HG02610 (cell line): ENCODE results near the gene PIGW.

Experiments
- ATAC-seq: cut with Tn5 transposase; IDR thresholded peaks from one replicate; pipeline ENCODE4 v1.9.1; 2021; ENCODE audit warnings: mild to moderate bottlenecking, moderate library complexity; ENCODE audit not compliant: unreplicated experiment

PIGW gene, protein sequence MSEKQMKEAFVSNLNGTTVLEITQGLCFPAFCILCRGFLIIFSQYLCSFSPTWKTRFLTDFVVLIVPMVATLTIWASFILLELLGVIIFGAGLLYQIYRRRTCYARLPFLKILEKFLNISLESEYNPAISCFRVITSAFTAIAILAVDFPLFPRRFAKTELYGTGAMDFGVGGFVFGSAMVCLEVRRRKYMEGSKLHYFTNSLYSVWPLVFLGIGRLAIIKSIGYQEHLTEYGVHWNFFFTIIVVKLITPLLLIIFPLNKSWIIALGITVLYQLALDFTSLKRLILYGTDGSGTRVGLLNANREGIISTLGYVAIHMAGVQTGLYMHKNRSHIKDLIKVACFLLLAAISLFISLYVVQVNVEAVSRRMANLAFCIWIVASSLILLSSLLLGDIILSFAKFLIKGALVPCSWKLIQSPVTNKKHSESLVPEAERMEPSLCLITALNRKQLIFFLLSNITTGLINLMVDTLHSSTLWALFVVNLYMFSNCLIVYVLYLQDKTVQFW

DNA sequence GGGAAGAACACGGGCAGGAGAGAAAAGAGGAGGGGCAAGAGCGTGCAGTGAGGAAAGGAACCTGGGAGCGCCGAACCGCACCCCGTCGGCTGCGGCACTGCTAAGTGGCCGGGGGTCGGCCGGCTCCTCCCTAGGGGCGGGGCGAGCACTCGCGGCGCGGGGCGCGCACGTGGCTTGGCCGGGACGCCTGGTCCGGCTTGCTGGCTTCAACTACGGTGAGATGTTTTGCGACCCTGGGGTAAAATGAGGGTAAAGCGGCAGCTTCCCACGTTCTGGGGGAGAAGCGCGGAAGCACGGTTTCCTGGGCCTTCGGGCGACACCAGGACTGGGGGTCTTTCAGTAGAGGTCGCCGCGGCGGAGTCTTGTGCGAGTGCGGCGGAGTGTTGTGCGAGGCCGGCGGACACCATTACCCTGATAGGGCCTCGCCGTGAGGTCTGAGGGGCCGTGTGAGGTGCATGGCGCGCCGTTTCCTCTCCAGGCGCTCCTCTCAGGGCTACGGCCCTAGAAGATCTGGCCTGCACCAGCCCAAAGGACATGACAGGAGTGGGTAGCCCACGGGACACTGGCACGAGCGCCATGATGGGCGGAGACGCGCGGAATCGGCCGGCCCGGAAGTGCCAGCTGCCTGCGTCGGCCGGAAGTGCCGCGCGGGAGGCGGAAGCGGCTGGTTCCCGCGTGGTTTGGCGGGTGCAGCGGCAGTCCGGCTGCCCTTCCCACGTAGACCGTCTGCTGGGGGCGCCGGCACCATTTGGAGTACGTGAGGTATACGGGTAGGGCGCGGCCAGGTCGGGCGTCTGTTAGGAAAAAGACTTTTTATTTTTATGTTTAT is at the start of gene PIGW, which contains the start of gene MYO19:
PIGW (plus strand) TSS at position 148 of the 829 bp plus-strand sequence. CDS start 2,115 bp downstream, outside the sequence.
MYO19 (minus strand) TSS at position 29 of the 829 bp plus-strand sequence. CDS start 2,330 bp downstream, outside the sequence.
- peak; percentile 77 for ATAC-seq

DNA sequence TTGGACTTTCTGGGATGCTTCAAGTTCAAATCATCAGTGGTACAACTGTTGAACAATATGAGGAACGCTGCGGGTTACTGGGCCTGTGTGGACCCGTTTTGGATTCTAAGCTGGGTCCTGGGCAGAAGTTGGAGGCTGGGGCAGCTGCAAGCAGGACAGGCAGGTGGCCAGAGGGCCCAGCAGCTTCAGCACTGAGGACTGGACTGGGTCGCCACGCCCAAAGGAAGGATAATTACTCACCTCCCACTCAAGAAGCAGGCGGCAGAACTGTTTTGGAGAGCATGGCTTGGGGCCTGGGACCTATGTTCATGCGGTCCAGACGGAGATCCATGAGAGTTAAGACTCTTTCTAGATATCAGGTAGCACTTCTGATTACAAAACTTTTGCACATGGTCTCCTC is 49.8 kb upstream of the PIGW start:
- no peak for ATAC-seq

DNA sequence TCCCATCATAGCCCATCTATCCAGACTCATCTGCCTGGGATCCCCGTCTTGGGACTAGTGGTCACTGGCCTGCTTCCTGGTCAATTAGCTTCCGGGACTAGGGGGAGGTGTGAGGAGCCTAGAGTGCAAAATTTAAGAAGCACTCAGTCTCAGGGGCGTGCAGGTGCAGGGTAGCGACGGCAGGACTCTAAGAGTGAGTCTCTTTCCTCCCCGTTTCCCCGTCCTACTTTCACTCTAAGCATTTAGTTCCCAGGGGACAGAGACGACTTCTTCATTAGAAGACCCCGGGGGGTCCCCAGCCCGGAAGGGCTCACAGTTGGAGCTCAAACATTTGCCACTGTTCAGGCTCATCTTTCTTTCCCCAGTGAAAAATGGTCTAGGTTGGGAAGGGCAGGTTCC is 49.0 kb upstream of the PIGW start:
- no peak for ATAC-seq

DNA sequence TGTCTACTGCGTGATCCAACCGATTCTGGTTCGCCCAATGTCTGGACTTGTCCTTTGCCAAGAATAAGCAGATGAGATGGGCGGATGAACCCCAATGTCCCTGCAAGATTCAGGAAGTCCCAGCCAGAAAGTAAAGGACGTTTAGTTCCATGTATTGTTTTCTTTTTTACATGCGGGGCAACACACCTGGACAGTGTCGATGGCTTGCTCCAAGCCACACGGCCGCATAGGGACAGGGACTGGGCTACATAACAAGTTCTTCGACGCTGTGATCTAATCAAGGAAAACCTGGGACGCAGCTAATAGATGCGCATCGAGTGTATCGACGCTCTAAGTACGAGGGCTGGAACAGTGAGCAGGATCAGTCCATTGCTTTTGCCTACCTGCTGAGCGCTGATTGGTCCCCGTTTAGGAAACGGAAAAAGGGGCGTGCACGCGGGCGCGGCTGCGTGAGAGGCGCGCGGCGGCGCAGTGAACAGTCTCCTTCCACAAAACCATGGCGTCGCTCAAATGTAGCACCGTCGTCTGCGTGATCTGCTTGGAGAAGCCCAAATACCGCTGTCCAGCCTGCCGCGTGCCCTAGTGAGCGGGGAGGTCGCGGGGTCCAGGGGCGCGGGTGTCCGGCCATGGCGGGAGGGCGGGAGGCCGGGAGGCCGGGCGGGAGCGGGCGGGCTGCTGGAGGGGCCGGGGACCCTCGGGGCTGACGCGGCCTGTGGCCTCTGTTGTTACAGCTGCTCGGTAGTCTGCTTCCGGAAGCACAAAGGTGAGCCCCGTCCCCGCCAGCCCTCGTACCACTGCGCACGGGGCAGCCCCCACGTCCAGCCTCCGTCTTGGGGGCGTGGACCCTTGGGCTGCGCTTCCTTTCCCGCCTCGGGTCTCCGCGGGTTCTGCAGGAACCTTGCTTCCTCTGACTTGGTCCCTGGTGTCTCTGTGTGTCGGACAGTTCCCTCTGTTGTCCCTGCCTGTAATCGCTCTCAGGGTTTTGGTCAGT is 48.3 kb upstream of the PIGW start, which contains the start of gene ZNHIT3:
ZNHIT3 (plus strand) TSS at position 478 of the 991 bp plus-strand sequence; CDS start at position 497, 19 bp downstream.
- ATAC-seq: peak; percentile 86

DNA sequence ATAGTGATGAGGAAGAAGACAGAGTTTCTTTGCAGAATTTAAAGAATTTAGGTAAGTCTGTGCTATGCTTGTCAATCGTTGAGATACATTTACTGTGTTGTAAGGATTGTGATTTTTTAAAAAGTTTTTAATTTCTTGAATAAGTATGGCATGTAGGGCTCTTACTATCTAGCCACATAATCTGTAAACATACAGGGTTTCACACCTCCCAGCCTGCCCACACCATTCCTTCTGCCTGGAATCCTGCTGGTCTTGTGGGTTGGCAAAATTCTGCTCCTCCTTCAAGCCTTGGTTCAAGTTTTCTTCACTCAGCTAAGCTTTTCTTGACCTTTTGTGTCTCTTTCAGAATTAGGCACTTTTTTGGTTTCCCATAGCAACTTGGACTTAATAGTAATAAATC is 40.8 kb upstream of the PIGW start:
- no peak for ATAC-seq

DNA sequence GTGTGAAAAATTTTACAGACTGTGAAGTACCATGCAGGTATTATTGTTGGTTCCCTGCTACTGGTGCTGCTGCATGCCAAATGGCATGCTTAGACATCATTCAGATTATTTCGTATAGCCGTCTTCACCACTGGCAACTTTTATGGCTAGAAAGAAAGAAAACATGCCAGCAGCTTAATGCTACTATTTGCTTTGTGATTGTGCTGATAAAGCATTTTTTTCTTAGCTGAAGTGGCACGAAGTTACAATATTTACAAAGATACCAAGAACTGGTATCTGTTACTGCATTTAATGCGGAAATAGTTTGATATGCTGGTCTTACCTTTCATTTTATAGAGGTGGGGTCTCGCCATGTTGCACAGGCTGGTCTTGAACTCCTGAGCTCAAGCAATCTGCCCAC is 40.1 kb upstream of the PIGW start:
- no peak for ATAC-seq

DNA sequence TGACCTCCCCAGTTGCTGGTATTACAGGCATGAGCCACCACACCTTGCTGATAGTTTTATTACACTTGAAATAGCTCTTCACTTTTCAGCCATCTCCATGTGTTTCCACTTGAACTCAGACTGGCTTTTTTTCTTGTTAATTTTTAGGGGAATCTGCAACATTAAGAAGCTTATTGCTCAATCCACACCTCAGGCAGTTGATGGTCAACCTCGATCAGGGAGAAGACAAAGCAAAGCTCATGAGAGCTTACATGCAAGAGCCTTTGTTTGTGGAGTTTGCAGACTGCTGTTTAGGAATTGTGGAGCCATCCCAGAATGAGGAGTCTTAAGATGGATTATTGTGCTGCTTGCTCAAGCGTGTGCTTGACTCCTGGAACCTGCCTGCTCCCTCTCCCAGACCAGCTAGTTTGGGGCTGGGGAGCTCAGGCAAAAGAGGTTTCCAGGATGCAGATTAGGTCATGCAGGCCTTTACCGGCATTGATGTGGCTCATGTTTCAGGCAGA is 39.7 kb upstream of the PIGW start:
- ATAC-seq: no peak

DNA sequence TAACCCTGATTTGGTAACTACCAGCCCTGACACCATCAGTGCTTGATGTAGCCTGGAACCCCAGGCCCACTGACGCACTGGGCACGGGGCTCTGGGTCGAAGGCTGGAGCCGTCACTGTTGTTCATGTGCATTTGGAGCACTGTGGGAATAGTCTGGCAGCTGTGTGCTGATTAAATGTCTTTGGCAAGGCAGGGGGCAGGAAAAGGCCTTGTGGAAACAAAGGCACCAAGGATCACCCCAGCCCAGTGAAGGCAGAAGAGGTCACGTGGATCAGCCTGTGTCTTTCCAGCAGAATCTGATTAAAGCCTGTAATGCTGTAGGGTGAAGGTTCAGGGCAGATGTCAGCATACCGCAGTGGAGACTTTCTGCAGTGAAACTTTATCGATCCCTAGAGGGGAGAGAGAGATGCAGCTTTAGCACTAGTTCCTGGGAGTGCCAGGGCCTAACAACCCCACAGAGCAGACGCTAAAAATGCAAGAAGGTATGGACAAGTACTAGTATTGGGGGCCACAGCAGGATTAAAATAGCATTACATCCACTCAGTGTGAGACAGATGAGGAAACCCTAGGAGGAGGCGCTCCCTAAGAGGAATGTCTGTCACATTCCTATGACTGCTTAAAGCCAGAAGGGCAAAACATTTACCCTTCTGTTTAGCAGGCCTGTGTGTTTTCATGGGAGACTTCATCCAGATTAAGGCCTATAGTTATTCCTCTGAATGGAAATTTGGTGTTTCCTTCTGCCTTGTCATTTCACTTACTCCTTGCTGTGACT is 38.6 kb upstream of the PIGW start:
- ATAC-seq: no peak

DNA sequence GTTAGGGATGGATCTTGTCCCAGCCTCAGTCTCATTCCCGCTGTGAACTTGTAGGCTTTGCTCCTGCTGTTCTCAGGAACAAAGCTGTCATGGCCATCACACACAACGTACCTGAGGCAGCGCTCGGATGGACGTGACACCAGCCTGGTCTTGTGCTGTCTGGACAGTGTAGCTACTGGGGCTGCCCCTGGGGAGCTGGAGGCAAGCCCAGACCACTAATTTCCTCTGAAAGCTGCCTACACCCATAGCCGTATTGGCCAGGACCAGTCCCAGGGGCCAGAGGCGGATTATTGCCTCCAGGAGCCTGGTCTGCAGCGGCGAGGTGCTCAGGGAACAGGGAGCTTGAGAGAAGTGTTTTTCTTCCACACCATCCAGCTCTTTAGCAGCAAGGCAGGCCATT is 36.6 kb upstream of the PIGW start:
- no peak for ATAC-seq

DNA sequence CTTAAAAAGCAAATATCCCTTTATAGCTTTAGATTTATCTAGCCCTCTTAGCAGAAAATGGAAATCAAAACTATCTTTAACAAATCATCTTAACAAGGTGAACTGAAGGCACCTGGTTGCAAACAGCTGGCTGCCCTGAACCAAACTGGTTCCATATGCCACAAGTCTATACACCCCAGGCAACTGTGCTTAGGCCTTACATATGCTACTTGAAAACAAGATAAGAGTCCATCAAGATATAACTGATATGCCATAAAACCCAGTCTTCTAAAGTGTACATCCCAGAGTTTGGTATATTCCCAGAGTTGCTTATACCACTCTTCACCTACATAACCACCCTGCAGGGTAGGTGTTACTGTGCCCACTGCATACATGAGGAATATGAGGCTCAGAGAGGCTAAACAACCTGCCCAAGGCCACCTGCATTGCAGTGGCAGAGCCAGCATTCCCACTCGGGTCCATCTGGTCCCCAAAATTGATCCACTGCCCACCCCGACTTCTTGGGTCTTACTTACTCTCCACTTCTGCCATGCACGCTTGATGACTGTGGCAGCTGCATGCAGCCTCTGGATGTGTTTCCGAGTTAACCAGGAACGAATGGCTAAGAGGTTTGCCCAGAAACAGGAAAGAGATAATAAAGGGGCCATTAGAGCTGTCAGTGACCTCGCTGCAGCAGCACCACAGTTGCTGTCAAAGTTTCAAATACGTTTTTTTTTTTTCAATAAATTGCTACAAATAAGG is 36.1 kb upstream of the PIGW start:
- no peak for ATAC-seq

DNA sequence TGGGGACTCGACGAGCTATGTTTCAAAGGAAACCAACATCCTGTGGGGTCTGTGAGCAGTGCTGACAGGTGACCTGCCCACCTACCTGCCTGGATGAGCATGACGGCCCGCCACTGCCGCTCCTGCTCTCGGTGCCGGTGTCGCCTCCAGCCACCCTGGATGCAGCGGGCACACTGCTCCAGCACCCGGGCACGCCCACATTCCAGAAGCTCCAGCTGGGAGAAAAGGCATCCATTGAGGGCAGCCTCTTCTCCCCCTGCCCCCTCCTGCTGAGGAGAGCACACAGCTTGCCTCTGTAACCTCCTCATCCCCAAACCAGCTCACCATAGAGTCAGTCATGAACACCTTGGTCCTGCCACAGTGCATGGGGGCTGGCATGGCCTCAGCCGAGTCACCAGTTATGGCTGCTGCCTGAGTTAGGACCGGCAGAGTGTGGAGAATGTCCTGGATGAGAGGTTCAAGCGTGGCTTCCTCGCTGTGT is 34.0 kb upstream of the PIGW start:
- ATAC-seq: no peak

DNA sequence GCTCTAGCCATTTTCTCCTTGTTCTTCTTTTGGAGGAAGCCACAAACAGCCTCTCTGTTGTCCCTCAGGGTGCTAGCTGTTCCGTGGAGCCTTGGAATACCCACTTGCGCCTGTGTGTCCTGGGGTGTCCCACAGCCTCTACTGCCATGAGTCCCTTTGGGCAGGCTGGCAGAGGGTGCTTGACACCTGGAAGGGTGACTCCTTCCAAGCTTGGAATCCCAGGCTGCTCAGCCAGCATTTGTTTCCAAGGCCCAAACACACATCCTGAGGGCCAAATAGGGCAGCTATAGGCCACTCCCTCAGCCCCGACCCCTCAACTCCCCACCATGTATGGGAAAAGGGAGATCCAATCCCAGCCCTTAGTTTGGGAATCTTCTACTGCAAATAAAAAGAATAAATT is 33.4 kb upstream of the PIGW start:
- ATAC-seq: no peak

DNA sequence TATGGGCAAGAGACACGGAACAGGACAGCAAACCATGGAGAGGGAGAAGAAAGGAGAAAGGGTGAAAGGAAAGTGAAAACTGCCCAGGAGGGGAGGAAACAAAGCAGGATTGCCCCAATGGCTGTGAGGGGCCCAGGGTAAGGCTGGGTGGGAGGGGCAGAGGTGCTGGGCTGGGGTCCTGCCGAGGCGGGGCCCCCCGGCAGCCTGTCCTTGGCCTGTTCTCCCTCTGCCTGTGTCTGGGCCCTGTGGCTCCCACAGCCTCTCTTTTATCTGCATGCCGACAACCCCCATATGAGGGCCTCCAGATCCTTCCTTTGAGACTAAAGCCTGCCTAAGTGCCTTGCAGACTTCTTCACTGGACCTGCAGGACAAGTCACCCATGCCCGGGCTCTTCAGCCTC is 32.8 kb upstream of the PIGW start:
- ATAC-seq: no peak

DNA sequence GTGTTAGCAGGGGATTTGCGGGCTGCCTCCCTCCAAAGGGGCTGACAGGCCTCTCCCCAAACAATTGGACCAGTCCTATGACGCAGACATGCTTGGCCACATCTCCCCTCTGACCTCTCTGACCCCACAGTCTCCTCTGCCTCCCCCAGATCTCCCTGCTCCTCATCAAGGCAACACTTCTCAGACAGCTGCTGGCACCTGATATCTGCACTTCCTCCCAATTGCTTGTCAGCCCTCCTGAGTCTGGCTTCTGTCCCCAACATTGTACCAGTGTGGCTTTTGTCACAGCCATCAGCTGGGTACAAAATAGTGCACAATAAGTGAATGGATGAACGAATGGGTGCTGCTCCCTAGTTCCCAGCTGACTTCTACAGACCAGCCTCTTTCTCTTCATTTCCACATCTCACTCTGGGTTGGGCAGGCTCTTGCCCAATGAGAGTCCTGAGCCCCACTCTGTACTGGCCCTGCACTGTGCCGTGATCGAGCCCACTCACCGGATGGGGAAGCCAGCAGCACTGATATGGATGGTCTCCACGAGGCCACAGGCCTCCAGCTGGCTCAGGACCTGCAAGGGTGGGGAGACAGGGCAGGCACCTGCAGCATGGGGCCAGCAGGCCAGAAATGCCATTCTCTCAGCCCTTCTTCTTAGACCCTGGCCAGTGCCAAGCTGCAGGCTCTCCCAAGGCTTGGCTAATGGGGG is 31.2 kb upstream of the PIGW start:
- no peak for ATAC-seq

DNA sequence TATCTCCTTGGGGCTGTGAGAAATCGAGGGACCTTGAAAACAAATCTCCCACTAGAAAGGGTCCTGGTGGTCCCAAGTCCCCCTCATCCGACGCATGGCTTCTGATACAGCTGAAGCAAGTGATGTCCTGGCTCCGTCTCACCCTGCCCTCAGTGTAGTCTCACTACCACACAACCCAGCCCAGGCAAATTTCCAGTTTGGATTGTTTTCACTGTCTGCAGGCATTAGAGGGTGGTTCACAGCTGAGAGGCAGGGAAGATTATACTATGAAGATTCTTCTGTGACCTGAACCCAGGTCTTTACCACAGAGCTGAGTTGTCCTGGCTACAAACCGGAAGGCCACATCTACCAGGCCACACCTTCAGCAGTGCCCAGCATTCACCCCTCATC is 30.6 kb upstream of the PIGW start:
- ATAC-seq: no peak

DNA sequence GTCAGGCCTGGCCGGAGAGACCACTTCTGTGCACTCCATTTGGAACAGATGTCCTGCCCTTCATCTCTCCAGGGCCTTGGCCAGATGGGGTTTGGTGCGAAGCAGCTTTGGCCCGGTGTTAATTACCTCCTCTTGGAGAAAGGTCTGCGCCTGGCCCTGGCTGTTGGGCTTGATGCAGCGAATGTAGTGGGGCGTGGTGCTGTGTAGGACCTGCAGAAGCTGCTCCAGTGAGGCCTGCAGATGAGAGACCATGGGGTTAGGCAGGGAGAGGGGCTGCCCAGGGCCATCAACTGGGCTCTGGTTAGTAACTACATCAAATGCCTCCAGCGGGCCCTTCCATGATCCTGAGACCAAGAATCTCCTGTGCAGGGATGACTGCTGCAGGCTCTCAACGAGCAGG is 29.6 kb upstream of the PIGW start:
- no peak for ATAC-seq

DNA sequence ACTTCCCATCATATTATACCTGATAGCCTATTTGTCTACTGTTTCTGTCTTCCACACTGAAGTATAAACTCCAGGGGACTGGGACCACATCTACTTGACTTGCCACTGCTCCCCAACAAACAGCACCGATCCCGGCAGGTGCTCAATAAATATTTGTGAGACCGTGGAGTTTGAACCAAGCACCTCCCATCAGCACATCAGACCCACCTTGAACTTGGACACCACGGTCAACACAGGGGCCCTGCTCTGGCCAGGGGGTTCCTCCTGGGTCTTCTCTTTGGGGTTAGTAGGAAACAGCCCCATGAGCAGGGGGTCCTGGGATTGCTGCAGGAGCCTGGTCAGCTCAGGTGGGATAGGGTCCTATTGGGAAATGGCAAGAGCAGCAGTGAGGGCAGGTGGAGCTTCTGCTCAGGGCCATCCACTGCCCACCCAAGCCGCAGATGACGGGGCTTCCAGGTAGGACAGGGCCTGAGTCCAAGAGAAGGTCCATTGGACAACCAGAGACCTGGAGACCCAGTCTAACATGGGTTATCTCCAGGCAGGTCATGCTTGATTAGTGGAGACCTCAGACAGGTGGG is 28.4 kb upstream of the PIGW start:
- ATAC-seq: no peak

DNA sequence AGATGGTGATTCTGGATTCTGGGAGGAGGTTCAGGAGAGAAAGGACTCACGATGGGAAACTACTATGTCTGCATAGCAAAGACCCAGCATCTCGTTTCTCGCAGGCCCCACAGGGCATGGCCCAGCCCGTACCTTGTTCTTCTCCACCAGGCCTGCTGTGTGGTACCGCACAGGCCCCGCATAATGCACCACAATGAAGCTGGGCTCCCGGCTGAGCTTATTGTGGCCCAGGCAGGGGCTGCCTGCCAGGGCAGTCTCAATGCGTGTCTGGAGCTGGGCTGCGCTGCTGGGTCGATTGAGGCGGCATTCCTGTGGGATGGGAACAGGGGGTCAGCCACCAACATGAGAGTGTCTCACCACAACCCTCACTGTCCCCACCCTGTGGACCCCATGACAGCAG is 28.0 kb upstream of the PIGW start:
- no peak for ATAC-seq
